ENCODE data around the gene CALM3. TPM values are rescaled to one million over a fixed set of nuclear protein-coding genes. Genes with fewer than 3 reads are reported as not detected.

The CALM3 gene
- total RNA-seq, 1 donor from 2014 or later, result 373 TPM

DNA sequence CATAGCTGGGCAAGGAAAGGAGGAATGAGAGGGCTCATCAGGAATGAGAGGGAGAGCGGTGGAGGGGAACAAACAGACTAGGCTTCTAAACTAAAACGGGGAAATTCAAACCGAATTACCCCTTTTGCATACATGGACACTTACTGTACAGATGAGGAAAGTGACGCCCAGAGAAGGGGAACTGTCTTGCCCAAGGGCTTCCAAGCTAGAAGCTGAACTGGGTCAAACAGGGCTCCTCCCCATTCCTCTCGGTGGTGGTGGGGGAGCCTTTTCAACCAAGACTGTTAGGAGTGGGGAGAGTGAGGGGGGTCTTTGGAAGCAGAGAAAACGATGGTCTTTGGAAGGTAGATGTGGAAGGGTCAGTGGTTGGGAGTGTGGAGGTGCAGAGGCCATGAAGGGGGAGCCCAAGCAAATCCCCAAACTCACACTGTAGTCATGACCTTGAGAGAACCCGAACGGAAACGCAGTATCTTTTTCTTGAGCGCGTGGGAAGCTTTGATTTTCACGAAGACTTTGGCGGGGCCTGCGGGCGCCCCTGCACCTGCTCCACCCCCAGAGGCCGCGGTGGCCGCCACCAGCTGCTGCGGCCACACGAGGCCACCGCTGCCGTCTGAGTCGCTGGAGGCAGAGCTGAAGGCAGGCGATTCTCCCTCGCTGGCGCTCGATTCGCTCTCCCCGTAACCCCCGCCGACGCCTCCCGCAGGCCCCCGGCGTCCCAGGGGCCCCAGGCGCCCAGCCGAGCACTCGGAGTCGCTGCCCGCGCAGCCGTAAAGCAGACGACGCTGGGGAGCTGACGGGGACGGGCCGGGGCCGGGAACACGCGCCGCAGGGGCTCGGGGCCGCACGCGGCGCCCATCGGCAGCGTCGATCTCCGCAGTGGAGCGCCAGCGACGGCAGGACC is 47.2 kb downstream of the CALM3 start:
- no peaks in the 10 kb centered on the region for H3K79me2 ChIP-seq (ENCODE audit: low read depth)
- peaks cover 14% of the 10 kb centered on the region for H3K36me3 Mint-ChIP-seq
- H3K4me3 Mint-ChIP-seq, result peak overlapping the region; percentile 45
- H3K27me3 Mint-ChIP-seq (ENCODE audit: insufficient read depth, low read depth), result peaks cover 36% of the 10 kb centered on the region
- no peak overlapping the region for H3K4me2 ChIP-seq
- no peaks in the 10 kb centered on the region for H3K36me3 ChIP-seq
- H3K9ac ChIP-seq, result no peak overlapping the region
- no peak overlapping the region for H3K27ac Mint-ChIP-seq
- H3K27ac ChIP-seq, result no peak overlapping the region
- H3K27me3 ChIP-seq, result peaks cover 93% of the 10 kb centered on the region
- no peak for DNase-seq (ENCODE audit: low spot score)
- no peak overlapping the region for H3K4me3 ChIP-seq
- H2AFZ ChIP-seq (replicated peaks), result no peak overlapping the region
- no peaks in the 10 kb centered on the region for H3K4me1 ChIP-seq
- H3F3A ChIP-seq (ENCODE audit: low read depth), result no peaks in the 10 kb centered on the region
- H4K20me1 ChIP-seq (ENCODE audit: low read depth), result no peaks in the 10 kb centered on the region
- TF ChIP-seq, protein P1, sequence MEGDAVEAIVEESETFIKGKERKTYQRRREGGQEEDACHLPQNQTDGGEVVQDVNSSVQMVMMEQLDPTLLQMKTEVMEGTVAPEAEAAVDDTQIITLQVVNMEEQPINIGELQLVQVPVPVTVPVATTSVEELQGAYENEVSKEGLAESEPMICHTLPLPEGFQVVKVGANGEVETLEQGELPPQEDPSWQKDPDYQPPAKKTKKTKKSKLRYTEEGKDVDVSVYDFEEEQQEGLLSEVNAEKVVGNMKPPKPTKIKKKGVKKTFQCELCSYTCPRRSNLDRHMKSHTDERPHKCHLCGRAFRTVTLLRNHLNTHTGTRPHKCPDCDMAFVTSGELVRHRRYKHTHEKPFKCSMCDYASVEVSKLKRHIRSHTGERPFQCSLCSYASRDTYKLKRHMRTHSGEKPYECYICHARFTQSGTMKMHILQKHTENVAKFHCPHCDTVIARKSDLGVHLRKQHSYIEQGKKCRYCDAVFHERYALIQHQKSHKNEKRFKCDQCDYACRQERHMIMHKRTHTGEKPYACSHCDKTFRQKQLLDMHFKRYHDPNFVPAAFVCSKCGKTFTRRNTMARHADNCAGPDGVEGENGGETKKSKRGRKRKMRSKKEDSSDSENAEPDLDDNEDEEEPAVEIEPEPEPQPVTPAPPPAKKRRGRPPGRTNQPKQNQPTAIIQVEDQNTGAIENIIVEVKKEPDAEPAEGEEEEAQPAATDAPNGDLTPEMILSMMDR (IDR thresholded peaks at IDR 0.05), result no peak
- peak; percentile 85 for TF ChIP-seq EZH2phosphoT487 (IDR thresholded peaks at IDR 0.05)
- TF ChIP-seq EZH2 (IDR thresholded peaks at IDR 0.05), result peak; percentile 92
- no peaks in the 10 kb centered on the region for H3K9me3 ChIP-seq (ENCODE audit: low read depth)
- peaks cover 22% of the 10 kb centered on the region for H3K9me3 Mint-ChIP-seq
- peaks cover 12% of the 10 kb centered on the region for H3K4me1 Mint-ChIP-seq

DNA sequence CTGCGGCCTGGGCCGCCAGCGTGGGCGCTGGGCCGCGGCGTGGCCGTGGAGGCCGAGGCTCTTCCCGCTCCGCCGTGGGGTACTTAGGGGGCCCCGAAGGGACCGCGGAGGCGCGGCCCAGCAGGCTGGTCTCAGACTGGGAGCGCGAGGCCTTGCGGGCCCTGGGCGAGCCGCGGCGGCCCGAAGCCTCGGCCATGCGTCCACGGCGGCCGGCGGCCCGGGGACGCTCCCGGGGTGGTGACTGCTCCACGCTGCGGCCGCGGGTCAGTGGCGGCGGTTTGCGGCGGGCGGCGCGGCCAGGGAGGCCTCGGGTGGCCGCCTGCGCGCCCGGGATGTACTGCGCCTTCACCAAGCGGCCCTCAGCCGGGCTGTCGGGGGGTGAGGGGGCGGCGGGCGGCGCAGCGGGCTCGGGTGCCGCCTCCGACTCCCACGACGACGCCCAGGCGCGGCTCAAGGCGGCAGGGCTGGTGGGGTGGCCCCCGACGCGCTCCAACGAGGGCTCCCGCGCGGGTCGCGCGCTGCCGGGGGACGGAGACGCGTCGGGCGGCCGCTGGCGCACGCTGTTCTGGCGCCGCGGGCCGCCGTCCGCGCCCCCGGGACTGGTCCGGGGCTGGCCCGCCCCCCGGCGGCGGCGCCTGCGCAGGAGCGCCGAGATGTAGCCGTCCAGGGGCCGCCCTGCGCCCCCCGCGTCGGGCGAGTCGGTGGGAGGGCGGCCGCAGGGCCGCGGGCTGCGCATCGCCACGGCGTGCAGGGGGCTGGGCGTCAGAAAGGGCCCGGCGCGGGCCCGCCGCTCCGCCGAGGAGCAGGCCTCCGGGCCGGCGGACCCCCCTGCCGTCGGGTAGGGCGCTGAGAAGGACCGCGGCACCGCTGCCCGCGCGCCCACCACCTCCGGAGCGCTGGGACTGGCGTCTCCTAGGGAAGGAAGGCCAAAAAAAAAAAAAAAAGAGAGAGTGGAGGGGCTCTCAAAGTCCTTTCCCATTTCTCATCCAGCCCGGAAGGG is 48.1 kb downstream of the CALM3 start:
- H3K27ac Mint-ChIP-seq, result no peak overlapping the region
- Histone ChIP-seq H3F3A (ENCODE audit: low read depth) (peaks cover 5% of the 10 kb centered on the region), H3K27ac (no peak overlapping the region), H3K4me3 (no peak overlapping the region), H3K36me3 (no peaks in the 10 kb centered on the region), H3K4me1 (peaks cover 1% of the 10 kb centered on the region), H3K79me2 (ENCODE audit: low read depth) (no peaks in the 10 kb centered on the region), H3K9me3 (ENCODE audit: low read depth) (no peaks in the 10 kb centered on the region), H4K20me1 (ENCODE audit: low read depth) (peaks cover 3% of the 10 kb centered on the region), H3K27me3 (peaks cover 86% of the 10 kb centered on the region), H3K4me2 (no peak overlapping the region), H2AFZ (replicated peaks) (no peak overlapping the region), H3K9ac (no peak overlapping the region)
- H3K27me3 Mint-ChIP-seq (ENCODE audit: insufficient read depth, low read depth), result peaks cover 43% of the 10 kb centered on the region
- peaks cover 14% of the 10 kb centered on the region for H3K36me3 Mint-ChIP-seq
- no peak overlapping the region for H3K4me3 Mint-ChIP-seq
- peak; percentile 29 for DNase-seq (ENCODE audit: low spot score)
- peaks cover 18% of the 10 kb centered on the region for H3K4me1 Mint-ChIP-seq
- H3K9me3 Mint-ChIP-seq, result peaks cover 22% of the 10 kb centered on the region
- TF ChIP-seq EZH2phosphoT487 (IDR thresholded peaks at IDR 0.05) (peak; percentile 74), EZH2 (IDR thresholded peaks at IDR 0.05) (peak; percentile 79)
- TF ChIP-seq, protein P1 (IDR thresholded peaks at IDR 0.05), result no peak

DNA sequence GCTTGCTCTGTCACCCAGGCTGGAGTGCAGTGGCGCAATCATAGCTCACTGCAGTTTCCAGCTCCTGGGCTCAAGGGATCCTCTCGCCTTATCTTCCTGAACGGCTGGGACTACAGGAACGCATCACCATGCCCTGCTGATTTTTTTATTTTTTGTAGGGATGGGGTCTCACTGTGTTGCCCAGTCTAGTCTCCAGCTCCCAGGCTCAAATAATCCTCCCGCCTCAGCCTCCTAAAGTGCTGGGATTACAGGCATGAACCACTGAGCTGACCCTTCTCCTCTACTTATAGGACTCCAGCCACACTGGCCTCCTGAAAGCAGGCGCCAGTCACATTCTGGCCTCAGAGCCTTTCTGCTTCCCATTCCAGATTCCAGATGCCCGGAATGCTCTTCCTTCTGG is 49.3 kb downstream of the CALM3 start:
- Mint-ChIP-seq H3K27ac (no peak overlapping the region), H3K36me3 (peaks cover 14% of the 10 kb centered on the region), H3K27me3 (ENCODE audit: insufficient read depth, low read depth) (peaks cover 43% of the 10 kb centered on the region), H3K4me1 (peaks cover 26% of the 10 kb centered on the region), H3K4me3 (peak overlapping the region; percentile 44), H3K9me3 (peaks cover 22% of the 10 kb centered on the region)
- Histone ChIP-seq H3F3A (ENCODE audit: low read depth) (peaks cover 17% of the 10 kb centered on the region), H3K9me3 (ENCODE audit: low read depth) (no peaks in the 10 kb centered on the region), H3K4me1 (peaks cover 10% of the 10 kb centered on the region), H3K36me3 (no peaks in the 10 kb centered on the region), H3K4me2 (no peak overlapping the region), H3K79me2 (ENCODE audit: low read depth) (no peaks in the 10 kb centered on the region), H3K27me3 (peaks cover 74% of the 10 kb centered on the region), H3K4me3 (no peak overlapping the region), H3K9ac (no peak overlapping the region), H4K20me1 (ENCODE audit: low read depth) (peaks cover 7% of the 10 kb centered on the region), H3K27ac (no peak overlapping the region), H2AFZ (replicated peaks) (no peak overlapping the region)
- TF ChIP-seq EZH2 (IDR thresholded peaks at IDR 0.05) (no peak), EZH2phosphoT487 (IDR thresholded peaks at IDR 0.05) (no peak)
- TF ChIP-seq, protein P1 (IDR thresholded peaks at IDR 0.05), result no peak
- DNase-seq (ENCODE audit: low spot score), result no peak
